HG03280 (cell line): ENCODE results near the gene UBL7.
"Not testable (repeated sequence)": the region's sequence is repeated elsewhere in the genome, so short reads cannot be mapped to it uniquely, and the experiment has no call there.

ENCODE experiments used
- ATAC-seq: cut with Tn5 transposase; IDR thresholded peaks from one replicate; pipeline ENCODE4 v1.9.1; 2021; ENCODE audit warnings: mild to moderate bottlenecking, moderate library complexity; ENCODE audit not compliant: unreplicated experiment

Gene UBL7

DNA sequence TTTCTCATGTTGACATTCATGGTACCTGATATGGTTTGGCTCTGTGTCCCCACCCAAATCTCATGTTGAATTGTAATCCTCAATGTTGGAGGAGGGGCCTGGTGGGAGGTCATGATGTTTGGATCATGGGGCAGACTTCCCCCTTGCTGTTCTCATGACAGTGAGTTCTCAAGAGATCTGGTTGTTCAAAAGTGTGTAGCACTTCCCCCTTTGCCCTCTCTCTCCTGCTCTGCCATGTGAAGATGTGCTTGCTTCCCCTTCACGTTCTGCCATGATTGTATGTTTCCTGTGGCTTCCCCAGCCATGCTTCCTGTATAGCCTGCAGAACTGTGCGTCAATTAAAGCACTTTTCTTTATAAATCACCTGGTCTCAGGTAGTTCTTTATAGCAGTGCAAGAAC, 3.3 kb upstream of the UBL7 start:
- ATAC-seq: no peak

- no peak for ATAC-seq
Measured at GRCh38 chr15:74463634-74464033, 2.7 kb upstream of the UBL7 start.

DNA sequence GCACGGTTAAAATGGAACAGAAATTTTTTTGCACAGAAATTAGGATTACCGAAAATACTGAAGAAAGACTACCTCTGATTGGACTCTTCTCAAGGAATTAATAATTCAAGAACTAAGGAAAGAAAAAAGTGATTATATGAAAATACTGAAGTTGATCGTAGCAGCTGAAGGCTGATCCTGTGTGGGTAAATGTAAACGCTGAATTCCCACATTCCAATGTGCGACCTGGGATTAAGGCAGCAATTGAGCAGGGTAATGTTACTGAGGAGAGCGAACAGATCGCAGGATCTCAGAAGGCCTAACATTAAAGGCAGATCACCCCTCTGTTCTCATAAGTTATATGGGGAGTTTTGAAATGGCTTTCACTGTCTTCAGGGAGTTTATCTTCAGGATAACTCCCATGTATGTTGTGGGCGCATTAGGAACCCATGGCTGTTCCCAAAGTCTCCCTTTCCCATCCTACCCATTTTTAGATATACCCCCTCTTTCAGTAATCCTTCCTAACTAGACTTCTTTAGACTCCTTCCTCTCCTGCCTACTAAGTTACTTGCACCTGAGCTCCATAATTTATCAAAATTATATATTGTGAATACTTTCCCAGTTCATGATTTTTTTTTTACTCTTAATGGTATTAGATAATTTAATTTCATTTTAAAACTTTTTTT, 1.0 kb upstream of the UBL7 start:
- no peak for ATAC-seq

GRCh38 chr15:74460298-74460697, 662 bp downstream of the UBL7 start:
- ATAC-seq: peak; percentile 9

GRCh38 chr15:74459798-74460197, 1.2 kb downstream of the UBL7 start:
- ATAC-seq: not testable (repeated sequence)

DNA sequence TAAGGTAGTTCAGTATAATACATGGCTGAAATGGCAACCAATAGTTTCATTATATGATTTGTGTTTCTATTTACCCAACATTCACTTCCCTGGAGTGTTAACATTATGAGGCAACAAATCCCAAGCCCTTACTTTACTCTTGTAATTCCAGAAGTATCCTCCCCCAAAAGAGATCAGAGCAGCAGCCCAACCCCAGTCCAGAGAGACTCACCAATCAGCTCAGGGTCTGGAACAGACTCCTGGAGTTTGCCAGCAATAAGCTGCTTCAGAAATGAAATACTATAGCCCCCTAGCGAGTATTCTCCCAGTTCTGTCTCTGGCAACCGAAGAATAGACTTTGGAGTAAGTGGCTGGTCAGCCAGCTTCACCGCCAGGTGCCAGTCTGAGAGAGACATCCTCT, 2.5 kb downstream of the UBL7 start:
- no peak for ATAC-seq

- not testable (repeated sequence) for ATAC-seq
Measured at GRCh38 chr15:74457036-74457435, 3.9 kb downstream of the UBL7 start.

GRCh38 chr15:74454764-74455500, 6.0 kb downstream of the UBL7 start:
- ATAC-seq: no peak

GRCh38 chr15:74453925-74454763, 6.8 kb downstream of the UBL7 start:
- no peak for ATAC-seq

GRCh38 chr15:74451861-74452835, 8.8 kb downstream of the UBL7 start:
- no peak for ATAC-seq

GRCh38 chr15:74451322-74451721, 9.6 kb downstream of the UBL7 start:
- ATAC-seq: no peak

GRCh38 chr15:74449643-74450205, 11.2 kb downstream of the UBL7 start:
- ATAC-seq: no peak

- ATAC-seq: no peak
Measured at GRCh38 chr15:74449095-74449494, 11.9 kb downstream of the UBL7 start.

DNA sequence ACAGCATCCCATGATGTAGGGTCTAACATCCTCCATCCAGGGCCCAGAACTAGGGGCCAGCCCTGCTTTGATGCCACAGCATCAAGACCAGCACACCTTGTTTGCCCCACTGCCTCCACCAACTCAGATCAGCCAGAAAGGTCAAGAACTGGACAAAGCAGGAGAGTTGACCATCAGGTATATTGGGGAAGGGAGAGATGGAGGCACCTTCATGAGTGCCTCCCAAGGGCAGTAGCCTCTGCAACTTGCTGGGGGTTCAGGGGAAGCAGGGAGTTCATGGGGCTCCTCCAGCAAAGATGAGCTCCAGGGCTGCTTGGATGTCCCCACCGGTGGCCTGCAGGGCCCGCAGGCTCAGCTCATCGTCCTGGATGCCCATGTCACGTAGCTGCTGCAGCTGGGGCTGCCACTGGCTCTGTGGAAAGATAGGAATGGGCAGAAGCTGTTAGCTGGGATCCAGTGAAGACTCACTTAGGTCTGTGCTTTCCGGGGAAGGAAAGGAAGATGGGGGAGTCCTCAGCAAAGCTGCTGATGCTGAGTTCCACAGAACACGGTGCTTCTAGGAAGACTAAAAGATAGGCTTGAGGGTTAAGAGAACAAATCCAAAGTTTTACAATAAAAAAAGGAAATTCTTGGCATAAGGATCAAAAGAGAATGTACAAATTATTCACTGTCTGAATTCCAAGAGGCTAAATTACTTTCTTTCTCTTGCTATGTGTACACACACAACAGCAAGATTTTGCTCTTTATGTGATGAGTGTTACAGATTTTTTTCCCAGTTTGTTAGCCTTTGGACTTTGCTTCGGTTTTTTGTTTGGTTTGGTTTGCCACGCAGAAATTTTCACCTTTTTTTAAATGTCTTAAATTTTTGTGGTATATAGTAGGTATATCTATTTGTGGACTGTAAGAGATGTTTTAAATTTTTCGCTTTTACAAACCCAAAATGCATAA, 14.9 kb downstream of the UBL7 start:
- ATAC-seq: no peak

DNA sequence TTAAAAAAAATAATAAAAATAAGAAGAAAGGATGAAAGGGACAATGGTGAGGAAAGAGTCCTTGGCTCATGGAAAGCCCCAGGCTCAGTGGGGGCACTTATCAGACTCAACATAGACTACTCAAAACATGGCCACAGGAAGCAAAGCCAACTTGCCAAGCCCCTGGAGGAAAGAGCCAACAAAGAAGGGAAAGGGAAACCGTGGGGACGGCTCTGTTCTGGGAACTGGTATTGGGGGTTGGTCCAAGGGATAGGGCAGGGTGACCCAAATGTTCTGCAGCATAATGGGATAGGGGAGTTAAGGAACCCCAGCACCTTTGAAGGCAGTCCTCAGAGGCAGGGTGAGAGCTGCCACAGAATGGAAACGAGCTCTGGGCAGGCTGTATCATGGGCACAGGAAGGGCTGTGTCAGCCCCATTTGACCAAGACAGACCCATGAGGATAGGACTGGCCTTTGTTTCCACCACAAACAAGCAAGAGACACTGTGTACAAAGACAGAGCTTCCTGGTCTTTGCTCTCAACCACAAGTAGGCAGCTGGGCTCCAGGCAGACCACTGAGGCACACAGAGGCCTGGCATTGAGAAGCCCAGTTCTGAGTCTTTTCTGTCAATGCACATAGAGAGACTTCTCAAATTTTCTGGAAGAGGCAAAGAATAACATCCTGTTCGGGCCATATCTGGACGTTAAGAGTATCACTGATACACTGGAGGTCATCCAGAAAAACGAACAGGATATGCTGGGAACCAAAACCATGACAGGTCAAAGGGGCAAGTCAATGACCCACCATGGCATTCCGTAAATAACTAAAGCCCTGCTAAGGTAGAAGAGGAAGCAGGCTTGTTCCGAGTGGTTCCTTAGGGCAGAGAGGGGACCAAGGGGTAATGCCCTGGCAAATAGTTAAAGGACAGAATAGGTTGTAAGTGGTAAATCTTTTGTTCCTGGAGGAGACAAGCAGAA, 16.6 kb downstream of the UBL7 start:
- no peak for ATAC-seq

DNA sequence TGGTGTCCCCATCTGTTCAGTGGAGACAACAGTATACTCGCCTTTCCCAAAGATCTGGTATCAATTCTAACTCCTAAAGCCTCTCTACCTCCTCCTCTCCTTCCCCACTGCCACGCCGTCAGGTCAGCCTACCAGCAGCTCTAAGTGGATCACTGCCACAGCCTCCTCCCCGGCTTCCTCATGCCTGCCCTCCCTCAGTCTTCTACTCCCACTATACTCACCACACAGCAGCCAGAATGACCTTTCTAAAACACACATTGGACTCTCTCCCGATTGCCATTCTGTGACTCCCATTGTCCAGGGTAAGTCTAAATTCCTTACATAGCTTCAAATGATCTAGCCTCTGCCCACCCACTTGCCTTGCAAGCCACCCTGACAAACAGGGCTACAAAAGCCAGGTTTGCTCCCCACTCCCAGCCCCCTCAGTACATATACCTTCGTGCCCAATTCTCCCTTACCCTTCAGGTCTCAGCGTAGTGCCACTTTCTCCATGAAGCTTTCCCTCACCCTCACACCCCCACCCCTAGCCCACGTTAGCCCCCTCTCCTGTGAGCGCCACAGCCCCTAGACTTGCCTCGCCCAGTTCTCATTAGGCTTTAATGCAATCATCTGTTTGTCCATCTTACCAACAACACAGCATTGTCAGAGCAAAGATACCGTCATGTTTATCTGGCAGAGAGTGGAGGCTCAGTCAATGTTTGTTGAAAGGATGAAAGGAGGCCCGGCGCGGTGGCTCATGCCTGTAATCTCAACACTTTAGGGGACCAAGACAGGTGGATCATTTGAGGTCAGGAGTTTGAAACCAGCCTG, 17.7 kb downstream of the UBL7 start:
- no peak for ATAC-seq

DNA sequence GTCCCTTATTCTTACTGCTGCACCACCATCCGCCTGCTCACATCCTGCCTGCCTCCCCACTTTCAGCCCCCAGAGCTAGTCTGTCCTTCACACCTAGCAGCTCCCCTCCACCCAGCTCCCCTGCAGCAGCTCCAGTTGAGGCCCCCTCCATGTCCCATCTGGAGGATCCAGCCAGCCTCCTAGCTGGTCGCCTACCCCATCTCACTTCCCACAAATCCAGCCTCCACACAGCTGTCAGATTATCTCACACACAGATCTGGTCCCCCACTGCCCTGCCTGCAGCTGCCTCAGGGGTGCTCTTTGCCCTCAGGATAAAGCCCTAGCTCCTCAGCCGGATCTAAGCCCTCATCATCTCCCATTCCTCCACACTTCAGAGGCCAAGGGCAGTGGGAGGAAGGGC, 18.4 kb downstream of the UBL7 start:
- no peak for ATAC-seq
